ENCODE data around the gene LGI2.

- TF ChIP-seq CTCF (IDR thresholded peaks at IDR 0.05): no peak
- TF ChIP-seq POLR2A (IDR thresholded peaks at IDR 0.05): no peak
These were observed 74.0 kb downstream of the LGI2 start for GRCh38 chr4:24956763-24957162.
